Tibial artery (tissue), 4 donors: ENCODE measurements around the gene ESPL1.
A peak's percentile ranks its signal among the peaks of the same experiment; 100 is the strongest.

Experiments used
- DNase-seq, 2 donors: peaks; one replicate each; pipeline ENCODE4 v3.0.0-alpha.2; 2019
- H3K27ac ChIP-seq, 2 donors: fragments of 200-600 bp; sonication (generic) in 1 of 2; 1 replicate in 1 of 2; 2 replicates in 1 of 2; pipeline ENCODE4 v1.5.1; 2018 to 2019; ENCODE audit warnings: mild to moderate bottlenecking in 1 of 2
- H3K27me3 ChIP-seq, 2 donors: fragments of 200-600 bp; sonication (generic) in 1 of 2; one replicate each; pipeline versions ENCODE4 v1.5.1 to v1.6.0; 2016 to 2019
- H3K36me3 ChIP-seq, 3 donors: fragments of 200-600 bp; sonication (generic) in 2 of 3; one replicate each; pipeline ENCODE4 v1.5.1; 2016 to 2019; ENCODE audit warnings: mild to moderate bottlenecking in 2 of 3
- H3K4me1 ChIP-seq, 4 donors: fragments of 200-600 bp; sonication (generic) in 2 of 4; 1 replicate in 3 of 4; 2 replicates in 1 of 4; pipeline ENCODE4 v1.5.1; 2016 to 2019
- H3K4me3 ChIP-seq, 2 donors: fragments of 200-600 bp; sonication (generic) in 1 of 2; 1 replicate in 1 of 2; 2 replicates in 1 of 2; pipeline ENCODE4 v1.5.1; 2018 to 2019; ENCODE audit warnings: mild to moderate bottlenecking in 2 of 2
- H3K9me3 ChIP-seq, 3 donors: fragments of 200-600 bp; sonication (generic) in 1 of 3; one replicate each; pipeline ENCODE4 v1.5.1; 2016 to 2019
- intact Hi-C: fragments of 100-400 bp; cut with DNase I; formaldehyde crosslinking; loops from one replicate; pipeline ENCODE4 v1.15.0; 2023; ENCODE audit warnings: low total_unique reads
- TF ChIP-seq, protein P1 (sequence below), 2 experiments: fragments of 200-600 bp in 1 of 2; fragments of 450-650 bp in 1 of 2; IDR thresholded peaks; one replicate each; pipeline ENCODE4 v1.5.1; 2017 to 2019; ENCODE audit warnings: antibody characterized with exemption in 2 of 2, mild to moderate bottlenecking in 1 of 2, moderate library complexity in 1 of 2

ESPL1 gene

GRCh38 chr12:53300187-53300586 lies 32.1 kb downstream of the ESPL1 start:
- intact Hi-C loops = no loop called here
- H3K4me1 ChIP-seq = peaks cover 3 to 57% (median 41%) of the 10 kb centered on the region in 4 donors

GRCh38 chr12:53302903-53303302 lies 34.8 kb downstream of the ESPL1 start:
- intact Hi-C loops = no loop called here
- TF ChIP-seq, protein P1, sequence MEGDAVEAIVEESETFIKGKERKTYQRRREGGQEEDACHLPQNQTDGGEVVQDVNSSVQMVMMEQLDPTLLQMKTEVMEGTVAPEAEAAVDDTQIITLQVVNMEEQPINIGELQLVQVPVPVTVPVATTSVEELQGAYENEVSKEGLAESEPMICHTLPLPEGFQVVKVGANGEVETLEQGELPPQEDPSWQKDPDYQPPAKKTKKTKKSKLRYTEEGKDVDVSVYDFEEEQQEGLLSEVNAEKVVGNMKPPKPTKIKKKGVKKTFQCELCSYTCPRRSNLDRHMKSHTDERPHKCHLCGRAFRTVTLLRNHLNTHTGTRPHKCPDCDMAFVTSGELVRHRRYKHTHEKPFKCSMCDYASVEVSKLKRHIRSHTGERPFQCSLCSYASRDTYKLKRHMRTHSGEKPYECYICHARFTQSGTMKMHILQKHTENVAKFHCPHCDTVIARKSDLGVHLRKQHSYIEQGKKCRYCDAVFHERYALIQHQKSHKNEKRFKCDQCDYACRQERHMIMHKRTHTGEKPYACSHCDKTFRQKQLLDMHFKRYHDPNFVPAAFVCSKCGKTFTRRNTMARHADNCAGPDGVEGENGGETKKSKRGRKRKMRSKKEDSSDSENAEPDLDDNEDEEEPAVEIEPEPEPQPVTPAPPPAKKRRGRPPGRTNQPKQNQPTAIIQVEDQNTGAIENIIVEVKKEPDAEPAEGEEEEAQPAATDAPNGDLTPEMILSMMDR (IDR thresholded peaks at IDR 0.05) = no peak
- H3K9me3 ChIP-seq = no peaks in the 10 kb centered on the region
- H3K4me3 ChIP-seq = no peak overlapping the region
- H3K27me3 ChIP-seq = no peaks in the 10 kb centered on the region
- peaks cover 3 to 36% (median 25%) of the 10 kb centered on the region in 4 donors for H3K4me1 ChIP-seq
- H3K27ac ChIP-seq = no peak overlapping the region
- no peak for DNase-seq
- H3K36me3 ChIP-seq = peaks cover 47 to 72% (median 49%) of the 10 kb centered on the region in 3 donors

More at GRCh38 chr12:53300187-53300586, 32.1 kb downstream of the ESPL1 start:
- Histone ChIP-seq H3K27me3 (no peaks in the 10 kb centered on the region), H3K4me3 (peak overlapping the region; percentile 71 to 87), H3K9me3 (no peaks in the 10 kb centered on the region), H3K27ac (peak overlapping the region; percentile 64 to 65), H3K36me3 (peaks cover 22 to 50% (median 23%) of the 10 kb centered on the region in 3 donors)
- no peak for DNase-seq
- TF ChIP-seq, protein P1 (IDR thresholded peaks at IDR 0.05) = no peak

DNA sequence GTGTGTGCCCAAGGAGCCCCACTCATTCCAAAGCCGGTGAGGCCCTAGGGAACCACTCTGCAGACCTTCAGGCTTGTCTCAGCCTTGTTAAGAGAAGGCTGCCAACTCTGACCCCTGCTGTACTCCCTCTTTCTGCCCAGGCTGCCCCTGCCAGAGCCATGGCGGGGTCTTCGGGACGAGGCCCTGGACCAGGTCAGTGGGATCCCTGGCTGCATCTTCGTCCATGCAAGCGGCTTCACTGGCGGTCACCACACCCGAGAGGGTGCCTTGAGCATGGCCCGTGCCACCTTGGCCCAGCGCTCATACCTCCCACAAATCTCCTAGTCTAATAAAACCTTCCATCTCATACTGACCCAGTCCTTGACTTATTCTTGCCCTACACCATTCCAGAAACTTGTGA lies 38.7 kb downstream of the ESPL1 start:
- Histone ChIP-seq H3K27ac (no peak overlapping the region), H3K4me3 (no peak overlapping the region), H3K9me3 (no peaks in the 10 kb centered on the region), H3K4me1 (peaks cover 0 to 8% (median 5%) of the 10 kb centered on the region in 4 donors), H3K27me3 (no peaks in the 10 kb centered on the region), H3K36me3 (peaks cover 59 to 98% (median 66%) of the 10 kb centered on the region in 3 donors)
- no peak for DNase-seq
- intact Hi-C loops = no loop called here
- TF ChIP-seq, protein P1 (IDR thresholded peaks at IDR 0.05) = no peak

DNA sequence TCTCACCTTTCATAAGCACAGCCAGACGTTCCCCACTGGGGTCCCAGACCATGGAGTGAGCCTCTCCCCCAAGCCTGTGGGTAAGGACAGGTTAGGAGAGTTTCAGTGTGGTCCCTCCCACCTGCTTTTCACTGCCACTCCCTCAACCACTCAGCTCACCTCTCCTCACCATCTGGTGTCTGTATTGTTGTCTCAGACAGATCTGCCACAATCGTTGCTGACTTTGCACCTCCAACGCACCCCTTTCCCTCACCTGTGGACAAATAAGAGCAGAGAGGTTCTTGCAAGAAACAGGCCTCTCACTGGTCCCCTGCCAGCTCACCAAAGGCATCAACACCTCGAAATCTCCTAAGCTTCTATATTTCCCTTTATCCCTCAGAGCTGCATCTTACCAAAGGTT lies 40.2 kb downstream of the ESPL1 start:
- TF ChIP-seq, protein P1 (IDR thresholded peaks at IDR 0.05) = no peak
- H3K4me3 ChIP-seq = no peak overlapping the region
- no peaks in the 10 kb centered on the region for H3K9me3 ChIP-seq
- H3K36me3 ChIP-seq = peaks cover 52 to 89% (median 55%) of the 10 kb centered on the region in 3 donors
- no peak overlapping the region for H3K27ac ChIP-seq
- DNase-seq = no peak
- intact Hi-C loops = no loop called here
- no peaks in the 10 kb centered on the region for H3K4me1 ChIP-seq
- no peaks in the 10 kb centered on the region for H3K27me3 ChIP-seq

GRCh38 chr12:53313996-53314395 lies 45.9 kb downstream of the ESPL1 start:
- no peak for DNase-seq
- peaks cover 0 to 4% (median 0%) of the 10 kb centered on the region in 4 donors for H3K4me1 ChIP-seq
- intact Hi-C loops = no loop called here
- H3K9me3 ChIP-seq = no peaks in the 10 kb centered on the region
- no peak overlapping the region for H3K27ac ChIP-seq
- no peak overlapping the region for H3K4me3 ChIP-seq
- TF ChIP-seq, protein P1 (IDR thresholded peaks at IDR 0.05) = no peak
- peaks cover 32 to 82% (median 42%) of the 10 kb centered on the region in 3 donors for H3K36me3 ChIP-seq
- no peaks in the 10 kb centered on the region for H3K27me3 ChIP-seq
